BJ (cell line): ENCODE data around the gene PMM2. TPM values are rescaled to one million over a fixed set of nuclear protein-coding genes. Genes with fewer than 3 reads are reported as not detected.

Experiments
- CTCF ChIA-PET: fragments of 350-600 bp; formaldehyde crosslinking; extraction: SDS; loops from one replicate; lab custom pipeline; 2021; ENCODE audit warnings: antibody characterized with exemption, inconsistent platforms; lab: Yijun Ruan, JAX
- POLR2A ChIA-PET: fragments of 300-600 bp; sonication (Branson Sonifier 250); formaldehyde crosslinking; extraction: SDS; loops from one replicate; lab custom pipeline; 2021; ENCODE audit warnings: antibody characterized with exemption; lab: Charles Lee
- DNase-seq: peaks from one replicate; pipeline ENCODE4 v3.0.0-alpha.2; 2011; ENCODE audit warnings: low read depth
- H3K27me3 ChIP-seq: 2 replicates; pipeline ENCODE4 v1.6.0; 2011; ENCODE audit warnings: low read length; ENCODE audit not compliant: control insufficient read depth, insufficient read depth
- H3K36me3 ChIP-seq: 2 replicates; pipeline ENCODE4 v1.5.1; 2011; ENCODE audit warnings: low read length; ENCODE audit not compliant: control insufficient read depth, insufficient read depth
- H3K4me3 ChIP-seq: 2 replicates; pipeline ENCODE4 v1.5.1; 2011; ENCODE audit warnings: low read depth, mild to moderate bottlenecking, control low read depth, low read length
- CTCF ChIP-seq: IDR thresholded peaks from 2 replicates; pipeline ENCODE4 v1.5.1; 2011; ENCODE audit warnings: low read depth, mild to moderate bottlenecking, control low read depth, inconsistent platforms, low read length, moderate library complexity; ENCODE audit not compliant: insufficient read depth
- polyA plus RNA-seq: library from polyadenylated mRNA; depleted of rRNA; stranded (reverse); fragments of >200 nt; gene quantifications from 2 replicates; pipeline ENCODE4 v1.2.3, GENCODE V29; 2011

Gene PMM2
- polyA plus RNA-seq, 1 experiment: 30.4 TPM

- Histone ChIP-seq H3K36me3 (peaks cover 3% of the 10 kb centered on the region), H3K4me3 (no peak overlapping the region), H3K27me3 (no peaks in the 10 kb centered on the region)
- CTCF ChIA-PET: interaction anchor here (3.3 kb wide), 1 partner anchor 86 kb away, joined by 14 read pairs; no protein-coding TSS in a partner anchor
- POLR2A ChIA-PET: no interaction called here
- DNase-seq: no peak
- no peak for TF ChIP-seq CTCF
Measured at GRCh38 chr16:8795091-8795490, 2.5 kb upstream of the PMM2 start.

DNA sequence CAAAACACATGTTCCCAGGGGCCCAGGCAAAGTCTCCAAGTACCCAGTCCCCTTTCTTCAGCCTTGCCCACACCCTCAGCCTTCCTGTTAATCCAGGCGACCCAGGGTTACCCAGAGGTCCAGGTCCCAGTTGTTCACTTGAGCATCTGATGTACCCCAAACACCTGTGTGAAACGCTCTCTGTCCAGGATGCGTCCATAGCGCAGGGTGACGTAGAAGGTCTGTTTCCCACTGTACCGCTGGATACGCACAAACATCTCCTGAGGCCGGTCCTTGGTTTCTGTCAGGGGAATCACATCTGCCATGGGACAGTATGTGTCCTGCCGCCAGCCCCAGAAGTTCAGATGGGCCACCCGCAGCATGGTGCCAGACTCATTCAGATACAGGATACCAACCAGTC, 1.8 kb upstream of the PMM2 start:
- TF ChIP-seq CTCF: no peak
- POLR2A ChIA-PET: no interaction called here
- no peak overlapping the region for H3K4me3 ChIP-seq
- peaks cover 3% of the 10 kb centered on the region for H3K36me3 ChIP-seq
- no peak for DNase-seq
- no peaks in the 10 kb centered on the region for H3K27me3 ChIP-seq
- CTCF ChIA-PET: interaction anchor here (3.3 kb wide), 1 partner anchor 85 kb away, joined by 14 read pairs; no protein-coding TSS in a partner anchor

- no peak for DNase-seq
- peak; percentile 15; the same call in 1 of the 2 replicates for TF ChIP-seq CTCF
- POLR2A ChIA-PET: no interaction called here
- no peaks in the 10 kb centered on the region for H3K27me3 ChIP-seq
- peaks cover 3% of the 10 kb centered on the region for H3K36me3 ChIP-seq
- CTCF ChIA-PET: interaction anchor here (1.6 to 3.3 kb wide), 2 partner anchors 9 to 84 kb away, joined by 3 to 14 read pairs; no protein-coding TSS in a partner anchor
- peak overlapping the region; percentile 74 for H3K4me3 ChIP-seq
Measured at GRCh38 chr16:8796469-8797363, 923 bp upstream of the PMM2 start.

DNA sequence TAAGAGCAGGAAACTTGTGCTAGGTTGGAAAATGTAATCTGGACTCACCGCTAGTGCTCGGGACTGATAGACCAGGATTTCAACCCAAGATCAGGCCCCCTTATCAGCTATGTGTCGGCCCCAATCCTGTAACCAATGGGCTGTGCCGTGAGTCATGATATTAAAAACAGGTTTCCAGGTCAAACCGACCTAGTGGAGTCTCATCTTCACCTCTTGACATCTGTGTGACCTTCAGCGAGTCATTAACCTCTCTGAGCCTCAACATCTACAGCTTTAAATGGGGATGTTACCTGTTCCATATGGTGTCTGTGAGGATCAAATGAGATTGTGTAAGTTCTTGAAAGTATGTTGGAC, 512 bp downstream of the PMM2 start:
- TF ChIP-seq CTCF: no peak
- H3K27me3 ChIP-seq: no peaks in the 10 kb centered on the region
- DNase-seq: no peak
- H3K36me3 ChIP-seq: peaks cover 10% of the 10 kb centered on the region
- ChIA-PET CTCF (interaction anchor here (1.6 to 3.3 kb wide), 2 partner anchors 8 to 83 kb away, joined by 3 to 14 read pairs; no protein-coding TSS in a partner anchor), POLR2A (no interaction called here)
- peak overlapping the region; percentile 74 for H3K4me3 ChIP-seq

GRCh38 chr16:8798535-8799157, 1.0 kb downstream of the PMM2 start:
- Histone ChIP-seq H3K36me3 (peaks cover 13% of the 10 kb centered on the region), H3K4me3 (peak overlapping the region; percentile 74), H3K27me3 (no peaks in the 10 kb centered on the region)
- no peak for DNase-seq
- ChIA-PET CTCF (interaction anchor here (3.3 kb wide), 1 partner anchor 82 kb away, joined by 14 read pairs; no protein-coding TSS in a partner anchor), POLR2A (no interaction called here)
- TF ChIP-seq CTCF: no peak
